HG02938 (cell line): ENCODE results near the gene POMT1.
"Not testable (repeated sequence)": the region's sequence is repeated elsewhere in the genome, so short reads cannot be mapped to it uniquely, and the experiment has no call there.

Experiments used
- ATAC-seq: cut with Tn5 transposase; IDR thresholded peaks from one replicate; pipeline ENCODE4 v1.9.1; 2021; ENCODE audit warnings: mild to moderate bottlenecking, moderate library complexity; ENCODE audit not compliant: unreplicated experiment

Gene POMT1

DNA sequence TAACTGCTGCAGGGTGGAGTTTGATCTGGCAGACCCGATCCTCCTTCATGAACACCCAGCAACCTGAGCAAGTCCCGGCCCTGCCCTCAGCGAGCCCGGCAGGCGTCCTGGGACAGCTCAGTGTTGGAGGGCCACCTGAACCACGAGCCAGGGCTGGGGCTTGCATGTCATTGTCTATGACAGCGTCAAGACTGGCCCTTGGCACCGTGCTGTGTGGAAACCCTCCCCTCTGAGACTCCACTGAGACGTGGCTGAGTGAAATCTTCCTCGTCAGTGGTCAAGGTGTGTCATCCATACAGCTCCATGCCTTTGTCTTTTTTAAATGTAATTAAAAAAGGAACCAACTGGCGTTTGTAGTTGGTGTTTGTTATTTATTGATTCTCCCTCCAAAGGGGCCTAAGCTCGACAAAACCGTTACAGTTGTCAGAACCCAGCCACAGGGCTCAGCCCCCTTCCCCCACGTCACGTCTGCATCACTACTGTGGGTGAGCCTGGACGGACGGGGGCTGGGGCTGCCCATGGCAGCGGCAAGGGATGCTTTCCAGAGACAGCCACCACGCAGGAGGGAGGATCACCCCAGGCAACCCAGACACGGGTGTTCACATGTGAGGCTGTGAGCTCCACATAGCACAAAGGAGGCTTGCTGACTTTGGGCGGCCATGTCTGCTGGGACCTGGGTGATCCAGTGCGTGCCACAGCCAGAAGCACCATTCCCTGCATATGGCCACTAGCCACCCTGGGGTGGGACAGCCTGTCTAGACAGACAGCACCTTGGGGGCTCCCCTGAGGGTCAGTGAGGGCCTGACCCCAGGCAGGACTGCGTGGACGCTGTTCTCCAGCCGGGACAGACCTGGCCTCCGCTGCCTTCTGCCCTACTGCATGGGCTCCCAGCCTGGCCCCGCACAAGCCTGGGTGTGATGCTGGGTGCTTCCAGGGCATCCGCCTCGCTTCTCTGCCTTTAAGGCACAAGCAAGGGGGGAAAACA lies 21.0 kb downstream of the POMT1 start:
- ATAC-seq = no peak

DNA sequence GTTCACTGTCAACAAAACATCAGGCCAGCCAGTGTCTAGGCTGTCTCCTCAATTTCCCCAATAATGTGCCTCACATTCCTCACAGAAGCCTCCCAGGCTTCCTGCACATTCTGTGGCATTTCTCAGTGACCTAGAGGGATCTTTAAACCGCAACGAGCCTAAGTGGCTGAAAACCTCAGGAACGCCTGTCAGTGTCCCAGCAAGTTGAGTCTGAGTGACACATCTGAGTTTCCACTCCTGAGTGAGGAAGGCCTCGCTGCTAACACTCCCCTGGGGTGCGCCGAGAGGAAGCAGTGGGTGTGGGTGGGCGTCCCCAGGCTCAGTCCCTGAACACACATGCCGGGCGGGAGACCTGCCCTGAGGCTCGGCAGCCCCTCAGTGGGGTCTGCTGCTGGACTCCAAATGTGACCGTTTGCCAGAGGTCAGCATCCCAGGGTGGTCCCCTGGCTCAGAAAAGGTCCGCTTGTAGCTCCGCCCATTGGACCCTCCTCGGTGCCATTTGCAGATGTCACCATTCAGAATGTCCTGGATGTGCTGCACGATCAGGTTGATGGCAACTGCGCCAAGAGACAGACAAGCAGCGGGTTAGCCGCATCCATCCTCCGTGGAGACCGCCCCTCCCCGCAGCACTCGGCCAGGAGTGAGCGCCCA lies 22.1 kb downstream of the POMT1 start:
- no peak for ATAC-seq

DNA sequence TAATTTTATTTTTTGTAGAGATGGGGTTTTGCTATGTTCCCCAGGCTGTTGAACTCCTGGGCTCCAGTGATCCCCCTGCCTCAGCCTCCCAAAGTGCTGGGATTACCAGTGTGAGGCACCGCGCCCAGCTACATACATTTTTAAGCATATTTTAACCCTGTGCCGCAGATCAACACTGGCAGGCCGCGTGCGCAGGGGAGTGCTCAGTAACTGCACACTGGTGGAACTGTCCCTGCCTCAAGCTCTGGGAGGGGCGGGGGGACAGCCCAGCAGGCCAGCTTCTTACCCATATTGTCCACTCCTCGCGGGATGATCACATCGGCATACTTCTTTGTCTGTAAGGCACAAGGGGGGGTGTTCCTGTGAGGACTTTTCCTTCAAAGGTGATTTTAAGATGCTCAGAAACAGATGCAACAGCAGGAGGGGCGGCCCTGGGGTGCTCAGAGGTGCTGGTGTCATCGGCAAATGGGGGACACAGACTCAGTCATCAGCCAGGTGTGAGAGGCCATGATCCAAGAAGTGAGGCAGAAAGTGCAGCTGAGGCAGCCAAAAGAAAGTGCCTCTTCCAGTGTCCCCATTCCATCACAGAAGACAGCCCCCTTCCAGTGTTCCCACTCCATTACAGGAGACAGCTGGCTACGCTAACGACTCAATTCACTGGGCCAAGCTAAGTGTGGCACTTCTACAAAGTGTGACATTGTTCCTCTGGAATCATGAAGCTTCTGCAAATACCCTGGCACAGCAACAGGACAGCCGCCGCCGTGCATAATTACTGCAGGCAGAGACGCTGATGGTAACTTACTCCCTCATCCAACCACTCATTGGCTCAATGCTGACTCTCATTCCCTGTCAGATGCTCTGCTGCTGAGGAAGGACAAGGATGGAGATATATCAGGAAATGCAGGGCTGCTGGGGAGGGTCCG lies 23.2 kb downstream of the POMT1 start:
- ATAC-seq = no peak

DNA sequence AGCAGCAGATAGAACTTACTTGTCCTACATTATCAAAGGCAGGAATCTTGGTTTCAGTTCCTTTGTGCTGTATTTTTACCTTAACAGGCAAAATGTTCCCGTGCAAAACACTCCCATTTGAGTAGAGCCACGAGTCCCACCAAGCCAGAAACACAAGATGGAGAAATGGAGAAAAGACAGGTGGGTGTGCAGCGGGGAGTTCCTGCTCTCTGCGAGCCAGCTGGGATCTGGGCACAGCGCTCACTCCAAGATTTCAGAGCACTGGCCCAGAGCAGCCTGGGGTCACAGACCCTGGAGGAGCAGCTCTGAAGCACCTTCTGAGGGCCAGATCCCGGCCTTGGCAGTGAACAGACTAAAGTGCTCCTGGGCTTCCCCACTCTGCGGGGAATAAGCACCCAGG lies 25.5 kb downstream of the POMT1 start:
- no peak for ATAC-seq

DNA sequence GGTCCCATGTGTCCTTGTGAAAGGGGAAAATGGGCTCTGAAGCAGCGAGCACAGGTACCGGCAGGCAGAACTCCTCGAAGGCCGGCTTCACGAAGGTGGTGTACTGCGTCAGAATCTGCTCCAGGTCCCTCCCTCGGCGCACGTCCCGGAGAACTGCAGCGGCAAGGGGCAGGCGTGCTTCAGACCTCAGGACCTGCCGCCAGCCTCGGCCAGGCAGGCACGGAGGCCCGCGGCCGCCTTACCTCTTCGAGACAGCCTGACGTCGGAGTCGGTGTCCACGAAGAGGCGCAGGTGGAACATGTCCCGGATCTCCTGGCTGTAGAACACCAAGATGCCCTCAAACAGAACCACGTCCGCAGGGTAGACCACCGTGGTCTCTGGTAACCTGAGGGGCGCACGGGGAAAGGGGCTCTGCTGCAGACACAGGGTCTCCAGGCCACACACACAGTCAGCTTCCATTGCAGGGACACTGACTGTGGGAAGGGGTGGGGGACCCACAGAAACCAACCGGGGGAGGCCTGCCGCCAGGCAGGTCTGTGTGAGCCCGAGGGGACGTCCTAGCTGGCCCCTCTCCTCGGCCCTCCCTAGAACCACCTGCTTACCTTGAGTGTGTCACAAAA lies 26.3 kb downstream of the POMT1 start:
- ATAC-seq = no peak

DNA sequence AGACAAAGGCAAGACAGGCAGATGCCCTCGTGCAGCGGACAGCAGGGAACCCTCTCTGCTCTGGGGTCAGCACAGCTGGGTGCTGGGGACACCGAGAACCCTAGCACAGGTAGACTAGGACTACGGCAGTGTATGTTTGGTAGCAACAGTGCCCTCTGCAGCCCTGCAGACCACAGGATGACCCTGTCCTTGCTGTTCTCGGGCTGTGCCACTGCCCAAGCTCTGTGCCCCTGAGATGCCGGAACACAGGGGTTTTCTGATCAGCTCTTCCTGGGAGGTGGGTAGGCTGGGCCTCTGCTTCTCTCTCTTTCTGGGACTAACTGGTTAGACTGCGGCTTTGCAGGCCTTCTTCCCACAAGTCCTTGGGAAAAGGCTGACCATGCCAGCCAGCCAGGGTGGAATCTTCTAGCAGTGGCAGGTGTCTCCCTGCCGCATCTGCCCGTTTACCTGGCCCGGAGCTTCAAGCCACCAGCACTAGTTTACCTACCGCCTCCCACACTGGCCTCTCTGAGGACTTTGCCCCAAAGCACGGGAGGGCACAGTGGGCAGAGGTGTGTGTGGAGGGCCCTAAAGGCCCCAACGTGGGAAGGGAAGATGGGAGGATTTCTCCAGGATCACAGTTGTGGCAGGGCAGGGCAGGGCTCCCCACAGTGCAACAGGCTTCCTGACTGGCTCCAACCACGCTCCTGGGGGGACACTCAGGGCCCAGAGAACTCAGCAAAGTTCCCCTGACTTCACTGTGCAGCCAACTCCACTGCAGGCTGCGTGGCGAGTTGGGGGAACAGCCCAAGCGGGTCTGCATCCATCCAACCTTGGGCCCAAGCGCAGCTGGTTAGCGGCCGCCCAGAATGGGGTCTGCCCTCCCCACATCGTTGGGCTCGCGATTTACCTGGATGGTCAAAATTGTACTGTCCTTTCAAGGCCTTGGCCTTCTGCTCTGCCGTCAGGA lies 27.2 kb downstream of the POMT1 start:
- no peak for ATAC-seq

DNA sequence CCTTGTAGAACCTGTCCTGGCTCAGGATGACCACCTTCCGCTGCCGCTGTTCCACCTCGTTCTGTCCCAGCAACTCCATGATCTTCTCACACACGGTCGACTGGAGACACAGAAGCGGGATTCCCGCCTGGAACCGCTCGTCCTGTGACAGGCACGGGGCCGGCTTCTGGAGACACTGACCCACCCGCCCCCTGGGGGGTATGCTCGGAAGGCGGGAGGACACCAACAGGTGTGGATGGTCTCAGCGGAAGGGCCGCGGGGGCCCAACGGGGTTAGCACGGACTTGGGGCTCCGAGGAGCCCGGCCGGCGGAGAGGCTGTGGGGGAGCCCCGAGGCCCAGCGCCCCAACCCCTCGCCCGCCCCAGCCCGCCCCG lies 27.8 kb downstream of the POMT1 start:
- peak; percentile 11 for ATAC-seq

DNA sequence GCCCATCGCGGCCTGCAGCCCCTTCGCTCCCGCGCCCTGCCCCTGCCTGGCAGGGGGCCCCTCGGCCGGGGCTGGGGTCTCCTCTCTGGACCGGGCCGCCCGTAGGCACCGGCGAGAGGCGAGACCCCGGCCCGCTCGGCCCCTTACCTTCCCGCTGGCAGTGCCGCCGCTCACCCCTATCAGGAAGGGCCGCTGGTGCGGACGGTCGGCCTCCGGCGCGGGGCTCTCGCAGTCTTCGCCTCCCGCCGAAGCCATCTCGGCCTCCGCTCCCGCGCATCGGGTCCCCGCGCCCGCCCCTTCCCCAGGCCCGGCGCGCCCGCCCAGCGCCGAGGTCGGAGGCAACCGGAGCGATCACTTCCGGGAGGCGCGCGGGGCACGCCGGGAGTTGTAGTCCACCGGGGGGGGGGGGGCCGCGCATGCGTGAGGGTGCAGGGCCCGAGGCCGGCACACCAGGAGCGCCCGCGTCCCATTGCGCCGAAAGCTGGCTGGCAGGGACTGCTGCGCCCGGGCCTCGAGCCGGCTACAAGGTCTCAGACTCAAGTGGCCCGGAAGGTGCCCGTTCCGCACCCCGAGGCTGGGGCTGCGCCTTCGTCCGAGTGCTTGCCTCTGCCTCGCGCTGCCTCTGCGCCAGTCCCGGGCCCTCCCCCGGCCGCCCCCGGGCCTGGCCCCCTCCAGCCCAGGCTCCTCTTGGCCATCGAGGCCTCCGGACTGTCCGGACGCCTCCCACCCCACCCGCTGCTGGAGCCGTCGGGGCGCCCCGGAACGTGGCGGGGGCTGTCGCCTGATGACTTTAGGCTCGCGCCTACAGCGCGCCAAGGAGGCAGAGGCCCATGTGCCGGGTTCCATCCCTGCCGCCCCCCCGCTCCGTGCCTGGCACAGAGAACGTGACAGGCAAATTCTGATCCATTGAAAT lies 28.5 kb downstream of the POMT1 start, which contains the start of gene UCK1:
TSS of gene UCK1 (minus strand) at position 344 of the 913 bp plus-strand sequence. CDS start at position 255, 89 bp downstream.
- peak; percentile 62 for ATAC-seq

DNA sequence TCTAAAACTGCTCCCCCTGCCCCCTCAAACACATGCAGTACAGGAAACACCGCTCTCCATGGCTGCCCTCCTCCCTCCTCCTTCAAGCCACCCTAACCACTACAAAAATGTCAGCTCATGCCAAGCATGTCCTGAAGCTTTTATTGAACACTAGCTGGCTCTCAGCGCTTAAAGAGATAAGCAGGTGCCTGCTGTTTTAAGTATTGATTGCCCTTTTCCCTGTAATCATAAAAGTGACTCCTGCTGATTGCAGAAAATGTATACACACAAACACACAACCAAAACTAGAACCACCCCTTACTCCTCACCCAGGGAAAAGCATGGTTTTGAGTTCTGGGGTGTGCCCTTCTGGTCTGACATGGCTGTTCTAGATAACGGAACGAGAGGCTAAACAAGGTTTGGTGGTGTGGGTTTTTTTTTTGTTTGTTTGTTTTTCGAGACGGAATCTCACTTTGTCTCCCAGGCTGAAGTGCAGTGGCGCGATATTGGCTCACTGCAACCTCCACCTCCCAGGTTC lies 32.1 kb downstream of the POMT1 start:
- ATAC-seq = no peak

DNA sequence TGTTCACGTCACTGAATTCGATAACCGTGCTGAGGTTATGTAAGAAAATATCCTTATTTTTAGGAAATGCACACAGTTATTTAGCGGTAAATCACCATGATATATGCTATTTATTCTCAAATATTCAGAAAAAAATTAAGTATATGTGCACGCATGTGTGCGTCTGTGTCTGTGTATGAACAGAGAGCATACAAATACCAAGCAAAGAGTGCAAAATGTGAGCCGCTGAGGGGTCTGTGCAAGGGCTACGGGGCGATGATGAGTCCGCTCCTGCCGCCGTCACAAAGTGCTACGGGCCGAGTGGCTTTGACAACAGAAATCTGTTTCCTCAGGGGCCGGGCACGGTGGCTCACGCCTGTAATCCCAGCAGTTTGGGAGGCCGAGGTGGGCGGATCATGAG lies 35.2 kb downstream of the POMT1 start:
- ATAC-seq = no peak

DNA sequence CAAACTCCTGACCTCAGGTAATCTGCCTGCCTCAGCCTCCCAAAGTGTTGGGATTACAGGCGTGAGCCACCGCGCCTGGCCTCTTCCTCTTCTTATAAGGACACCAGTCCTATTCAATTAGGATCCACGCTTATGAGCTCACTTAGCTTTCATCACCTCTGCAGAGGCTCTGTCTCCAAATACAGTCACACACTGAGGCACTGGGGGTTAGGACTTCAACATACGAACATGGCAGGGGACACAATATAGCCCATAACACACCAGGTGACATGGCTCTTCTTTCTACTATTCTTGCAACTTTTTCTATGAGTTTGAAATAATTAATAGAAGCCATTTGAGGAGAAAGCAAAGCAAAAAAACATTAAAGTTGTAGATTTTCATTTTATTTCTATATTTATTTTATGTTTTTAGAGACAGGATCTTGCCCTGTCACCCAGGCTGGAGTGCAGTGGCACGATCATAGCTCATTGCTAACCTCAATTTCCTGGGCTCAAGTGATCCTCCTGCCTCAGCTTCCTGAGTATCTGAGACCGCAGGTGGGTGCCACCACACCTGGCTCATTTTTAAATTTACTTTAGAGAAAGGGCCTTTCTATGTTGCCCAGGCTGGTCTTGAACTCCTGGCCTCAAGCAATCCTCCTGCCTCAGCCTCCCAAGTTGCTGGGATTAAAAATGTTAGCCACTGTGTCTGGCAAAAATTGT lies 36.7 kb downstream of the POMT1 start:
- no peak for ATAC-seq

DNA sequence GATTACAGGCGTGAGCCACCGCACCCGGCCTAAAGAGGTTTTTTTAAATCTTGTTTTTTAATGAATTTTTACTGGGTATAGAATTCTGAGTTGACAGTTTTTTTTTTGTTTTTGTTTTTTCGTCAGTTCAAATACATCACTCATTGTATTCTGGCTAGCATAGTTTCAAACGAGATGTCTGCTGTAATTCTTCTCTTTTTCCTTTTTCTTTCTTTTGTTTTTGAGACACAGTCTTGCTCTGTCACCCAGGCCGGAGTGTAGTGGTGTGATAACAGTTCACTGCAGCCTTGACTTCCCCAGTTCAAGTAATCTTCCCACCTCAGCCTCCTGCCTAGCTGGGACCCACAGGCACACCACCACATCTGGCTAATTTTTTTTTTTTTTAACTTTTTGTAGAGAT lies 40.4 kb downstream of the POMT1 start:
- no peak for ATAC-seq

DNA sequence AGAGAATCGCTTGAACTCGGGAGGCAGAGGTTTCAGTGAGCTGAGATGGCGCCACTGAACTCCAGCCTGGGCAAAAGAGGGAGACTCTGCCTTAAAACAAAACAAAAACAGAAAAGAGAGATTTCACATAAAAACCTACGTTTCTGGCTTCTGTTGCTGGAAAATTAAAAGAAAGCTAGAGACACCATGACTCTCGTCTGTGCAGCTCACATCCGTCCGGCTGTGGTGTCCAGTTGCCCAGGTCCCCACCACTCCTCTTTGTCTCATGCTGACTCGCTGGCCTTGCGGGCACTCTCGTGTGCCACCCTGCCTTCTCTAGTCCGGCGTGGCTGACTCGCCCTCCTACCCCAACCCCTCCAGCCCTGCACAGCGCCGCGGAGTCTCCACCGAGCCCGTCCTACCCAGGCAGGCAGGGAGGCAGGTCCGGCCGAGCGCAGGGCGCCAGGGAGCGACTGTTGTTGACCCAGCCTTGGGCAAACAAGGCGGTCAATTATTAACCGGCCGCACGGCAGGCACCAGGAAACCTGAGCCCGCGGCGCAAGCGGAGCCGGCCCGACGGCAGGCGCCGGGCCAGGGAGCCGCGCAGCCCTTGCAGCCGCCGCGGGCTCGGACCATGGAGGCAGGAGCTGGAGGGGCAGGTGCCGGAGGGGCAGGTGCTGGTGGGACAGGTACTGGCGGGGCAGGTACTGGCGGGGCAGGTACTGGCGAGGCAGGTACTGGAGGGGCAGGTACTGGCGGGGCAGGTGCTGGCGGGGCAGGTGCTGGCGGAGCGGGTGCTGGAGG lies 42.5 kb downstream of the POMT1 start, which contains the start of gene PRRT1B:
TSS of gene PRRT1B (plus strand) at position 521 of the 783 bp plus-strand sequence. CDS start at position 614, 93 bp downstream.
- no peak for ATAC-seq

DNA sequence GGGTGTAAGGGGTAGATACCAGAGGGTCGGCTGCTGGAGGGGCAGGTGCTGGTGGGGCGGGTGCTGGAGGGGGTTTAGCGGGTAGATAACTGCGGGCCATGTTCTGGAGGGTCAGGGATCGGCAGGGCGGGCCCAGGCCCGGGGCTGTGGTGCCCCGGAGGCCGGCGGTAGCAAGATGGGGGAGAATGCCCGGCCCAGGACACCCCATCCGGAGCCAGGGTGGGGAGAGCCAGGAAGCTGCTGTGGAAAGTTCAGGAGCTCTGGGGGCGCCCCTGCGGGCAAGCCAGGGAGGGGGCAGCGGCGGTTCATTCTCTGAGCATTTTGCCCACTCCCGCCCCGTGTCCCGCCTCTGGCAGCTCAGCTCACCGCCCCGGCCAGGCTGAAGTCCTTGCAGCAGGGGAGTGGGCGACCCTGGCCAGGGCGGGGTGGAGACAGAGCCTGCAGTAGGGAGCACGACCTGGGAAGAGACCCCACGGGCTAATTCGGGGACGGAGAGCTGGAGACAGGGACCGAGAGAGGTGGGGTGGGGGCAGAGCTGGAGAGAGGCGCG lies 43.1 kb downstream of the POMT1 start:
- ATAC-seq = no peak

DNA sequence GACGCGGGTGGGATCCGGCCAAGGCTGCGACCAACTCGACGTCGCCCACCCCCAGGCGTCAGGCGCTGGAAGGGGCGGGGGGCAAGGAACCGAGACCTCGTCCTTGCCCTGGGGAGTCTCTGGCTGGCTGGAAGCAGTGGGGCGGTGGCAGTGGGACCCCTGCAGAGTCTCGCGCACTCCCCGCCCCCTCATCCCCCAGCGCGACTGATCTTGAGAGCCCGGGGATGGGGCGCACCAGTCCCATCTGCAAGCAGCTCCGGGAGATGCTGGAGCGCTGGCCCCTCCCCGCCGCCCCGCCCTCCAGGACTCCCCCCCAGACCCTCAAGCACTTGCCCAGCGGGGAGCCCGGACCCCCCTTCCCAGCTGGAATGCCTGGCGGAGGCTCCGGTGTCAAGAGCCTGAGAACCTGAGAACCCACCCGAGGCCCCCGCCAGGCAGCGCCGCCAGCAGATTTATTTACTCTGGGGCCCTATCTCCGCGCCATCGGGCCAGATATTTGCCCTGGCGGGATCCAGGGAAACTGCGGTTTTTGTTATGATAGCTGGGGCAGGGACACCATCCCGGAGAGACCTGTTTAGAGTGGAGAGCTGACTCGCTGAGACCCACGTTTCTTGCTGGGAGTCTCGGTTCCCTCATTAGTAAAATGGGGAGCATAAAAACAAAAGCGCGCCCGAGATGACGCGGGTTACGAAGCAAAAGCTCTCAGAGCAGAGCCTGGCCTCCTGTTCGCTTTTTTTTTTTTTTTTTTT lies 43.8 kb downstream of the POMT1 start:
- no peak for ATAC-seq

DNA sequence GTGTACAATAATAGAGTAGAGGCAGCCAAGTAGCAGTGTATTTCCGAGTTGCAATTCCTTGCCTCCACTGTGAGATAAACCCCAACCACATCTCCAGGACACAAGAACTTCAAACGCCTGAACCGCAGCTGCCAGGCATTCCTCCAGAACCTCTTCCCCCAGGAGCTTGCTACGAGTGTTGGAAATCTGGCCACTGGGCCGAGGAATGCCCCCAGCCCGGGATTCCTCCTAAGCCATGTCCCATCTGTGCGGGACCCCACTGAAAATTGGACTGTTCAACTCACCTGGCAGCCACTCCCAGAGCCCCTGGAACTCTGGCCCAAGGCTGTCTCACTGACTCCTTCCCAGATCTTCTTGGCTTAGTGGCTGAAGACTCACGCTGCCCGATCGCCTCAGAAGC lies 46.5 kb downstream of the POMT1 start:
- not testable (repeated sequence) for ATAC-seq
